ENCODE measurements around the gene SLC22A23. TPM values are rescaled to one million over a fixed set of nuclear protein-coding genes. Genes with fewer than 3 reads are reported as not detected.

SLC22A23 gene
- total and polyA plus RNA-seq, 2 experiments from 2014 or later: 6.1 to 38.3 TPM

DNA sequence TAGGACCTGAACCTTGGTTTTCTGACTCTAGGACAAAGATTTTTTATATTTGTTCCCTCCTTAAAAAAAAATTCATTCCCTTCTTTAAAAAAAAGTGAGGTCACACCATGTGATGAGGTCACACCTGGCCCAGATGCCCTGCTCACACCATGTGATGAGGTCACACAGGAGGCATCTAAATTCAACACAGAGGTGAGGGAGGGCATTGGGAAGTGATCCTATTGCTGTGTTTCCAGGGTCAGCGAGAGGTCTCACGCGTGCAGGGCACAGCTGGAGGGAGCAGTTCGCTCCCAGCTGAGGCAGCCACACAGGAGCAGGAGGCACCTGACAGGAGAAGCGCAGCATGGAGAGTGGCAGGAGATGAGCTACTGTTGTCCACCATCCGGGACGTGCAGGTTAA lies 92.5 kb downstream of the SLC22A23 start:
- no peak overlapping the region for H3K4me2 ChIP-seq
- Mint-ChIP-seq H3K4me3 (no peak overlapping the region; the same call in 2 of the 3 replicates), H3K36me3 (ENCODE audit: low read depth) (peaks cover 29% of the 10 kb centered on the region), H3K27me3 (ENCODE audit: insufficient read depth, low read depth, poor library complexity) (peaks cover 10% of the 10 kb centered on the region), H3K9me3 (no peaks in the 10 kb centered on the region; the same call in 2 of the 3 replicates), H3K27ac (no peak overlapping the region), H3K4me1 (peaks cover 58% of the 10 kb centered on the region)
- H3K9me2 ChIP-seq (ENCODE audit: insufficient read depth): no peaks in the 10 kb centered on the region
- H3K27me3 ChIP-seq (ENCODE audit: insufficient read depth): no peaks in the 10 kb centered on the region
- DNase-seq (ENCODE audit: low spot score) (no peak), ATAC-seq (peak; percentile 45)
- H4K20me1 ChIP-seq (replicated peaks; ENCODE audit: insufficient read depth): peaks cover 5% of the 10 kb centered on the region; the same call in 1 of the 2 replicates
- H3K79me2 ChIP-seq (replicated peaks; ENCODE audit: insufficient read depth): peaks cover 24% of the 10 kb centered on the region
- TF ChIP-seq STAT1 (IDR thresholded peaks at IDR 0.05; ENCODE audit: unreplicated experiment) (no peak), EZH2phosphoT487 (IDR thresholded peaks at IDR 0.05; ENCODE audit: unreplicated experiment) (no peak), ZNF331 (CRISPR knock-in tag; IDR thresholded peaks at IDR 0.05; ENCODE audit: low read depth) (no peak), CREB1 (CRISPR knock-in tag; IDR thresholded peaks at IDR 0.05; ENCODE audit: low read depth) (peak; percentile 53)
- TF ChIP-seq, protein P1, sequence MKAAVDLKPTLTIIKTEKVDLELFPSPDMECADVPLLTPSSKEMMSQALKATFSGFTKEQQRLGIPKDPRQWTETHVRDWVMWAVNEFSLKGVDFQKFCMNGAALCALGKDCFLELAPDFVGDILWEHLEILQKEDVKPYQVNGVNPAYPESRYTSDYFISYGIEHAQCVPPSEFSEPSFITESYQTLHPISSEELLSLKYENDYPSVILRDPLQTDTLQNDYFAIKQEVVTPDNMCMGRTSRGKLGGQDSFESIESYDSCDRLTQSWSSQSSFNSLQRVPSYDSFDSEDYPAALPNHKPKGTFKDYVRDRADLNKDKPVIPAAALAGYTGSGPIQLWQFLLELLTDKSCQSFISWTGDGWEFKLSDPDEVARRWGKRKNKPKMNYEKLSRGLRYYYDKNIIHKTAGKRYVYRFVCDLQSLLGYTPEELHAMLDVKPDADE (IDR thresholded peaks at IDR 0.05): no peak
- peaks cover 3% of the 10 kb centered on the region for H3K4me1 ChIP-seq (ENCODE audit: insufficient read depth)
- no peak overlapping the region for H3K4me3 ChIP-seq
- H3K27ac ChIP-seq (ENCODE audit: low read depth): no peak overlapping the region
- no peaks in the 10 kb centered on the region for H3K36me3 ChIP-seq (ENCODE audit: insufficient read depth)
- no peaks in the 10 kb centered on the region for H3F3A ChIP-seq (replicated peaks; ENCODE audit: low read depth)
- H2AFZ ChIP-seq: no peak overlapping the region

DNA sequence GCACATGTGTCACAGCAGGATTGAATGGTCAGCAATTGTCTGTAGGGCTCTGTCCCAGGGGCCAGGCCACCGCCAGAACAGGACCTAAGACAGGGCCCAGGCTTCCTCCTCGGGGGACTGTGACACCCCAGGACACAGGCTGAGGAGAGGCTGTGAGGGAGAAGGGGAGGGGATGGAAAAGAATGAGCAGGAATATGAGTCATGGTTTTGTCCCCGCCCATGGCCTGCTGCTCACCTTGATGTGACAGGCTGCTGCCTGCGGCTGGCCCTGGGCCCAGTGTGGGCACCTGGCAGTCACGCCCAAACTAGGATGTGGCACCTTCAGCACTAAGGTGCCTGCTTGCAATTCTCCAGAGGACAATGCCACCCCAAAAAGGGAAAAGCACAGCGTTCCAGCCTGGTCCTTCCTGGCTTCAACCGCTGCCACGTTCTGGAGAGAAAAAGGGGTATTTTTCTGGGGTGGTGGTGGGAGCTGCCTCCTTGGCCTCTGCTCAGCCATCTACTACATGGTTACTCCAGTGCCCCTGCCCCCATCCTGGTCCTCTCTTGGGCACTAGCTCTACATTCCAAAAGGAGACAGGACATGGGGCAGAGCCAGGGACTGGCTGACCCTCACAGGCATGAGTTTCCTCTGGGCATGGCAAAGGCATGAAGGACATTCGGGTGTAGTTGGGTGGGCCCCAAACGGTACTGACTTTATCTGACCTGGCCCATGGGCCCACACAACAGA lies 93.4 kb downstream of the SLC22A23 start:
- H3K4me1 Mint-ChIP-seq: peaks cover 59% of the 10 kb centered on the region

More for the DNA sequence above, 93.4 kb downstream of the SLC22A23 start:
- Histone ChIP-seq H3K9me2 (ENCODE audit: insufficient read depth) (no peaks in the 10 kb centered on the region), H3K36me3 (ENCODE audit: insufficient read depth) (no peaks in the 10 kb centered on the region), H2AFZ (no peak overlapping the region), H4K20me1 (replicated peaks; ENCODE audit: insufficient read depth) (peaks cover 5% of the 10 kb centered on the region; the same call in 1 of the 2 replicates), H3K79me2 (replicated peaks; ENCODE audit: insufficient read depth) (peaks cover 33% of the 10 kb centered on the region), H3K27me3 (ENCODE audit: insufficient read depth) (no peaks in the 10 kb centered on the region), H3K4me3 (no peak overlapping the region), H3K4me1 (ENCODE audit: insufficient read depth) (peaks cover 3% of the 10 kb centered on the region), H3K27ac (ENCODE audit: low read depth) (no peak overlapping the region), H3K4me2 (no peak overlapping the region), H3F3A (replicated peaks; ENCODE audit: low read depth) (0 out of 2 replicates have a peak, but pooled peaks cover under 1% of the 10 kb centered on the region)
- TF ChIP-seq ZNF331 (CRISPR knock-in tag; IDR thresholded peaks at IDR 0.05; ENCODE audit: low read depth) (no peak), EZH2phosphoT487 (IDR thresholded peaks at IDR 0.05; ENCODE audit: unreplicated experiment) (no peak), STAT1 (IDR thresholded peaks at IDR 0.05; ENCODE audit: unreplicated experiment) (no peak), REST (IDR thresholded peaks at IDR 0.05; ENCODE audit: unreplicated experiment) (no peak), EZH2 (IDR thresholded peaks at IDR 0.05; ENCODE audit: low read depth, unreplicated experiment) (no peak), NANOG (IDR thresholded peaks at IDR 0.05; ENCODE audit: borderline replicate concordance) (no peak), JUNB (IDR thresholded peaks at IDR 0.05; ENCODE audit: unreplicated experiment) (no peak), ZNF114 (CRISPR knock-in tag; IDR thresholded peaks at IDR 0.05) (no peak)
- TF ChIP-seq, protein P2, sequence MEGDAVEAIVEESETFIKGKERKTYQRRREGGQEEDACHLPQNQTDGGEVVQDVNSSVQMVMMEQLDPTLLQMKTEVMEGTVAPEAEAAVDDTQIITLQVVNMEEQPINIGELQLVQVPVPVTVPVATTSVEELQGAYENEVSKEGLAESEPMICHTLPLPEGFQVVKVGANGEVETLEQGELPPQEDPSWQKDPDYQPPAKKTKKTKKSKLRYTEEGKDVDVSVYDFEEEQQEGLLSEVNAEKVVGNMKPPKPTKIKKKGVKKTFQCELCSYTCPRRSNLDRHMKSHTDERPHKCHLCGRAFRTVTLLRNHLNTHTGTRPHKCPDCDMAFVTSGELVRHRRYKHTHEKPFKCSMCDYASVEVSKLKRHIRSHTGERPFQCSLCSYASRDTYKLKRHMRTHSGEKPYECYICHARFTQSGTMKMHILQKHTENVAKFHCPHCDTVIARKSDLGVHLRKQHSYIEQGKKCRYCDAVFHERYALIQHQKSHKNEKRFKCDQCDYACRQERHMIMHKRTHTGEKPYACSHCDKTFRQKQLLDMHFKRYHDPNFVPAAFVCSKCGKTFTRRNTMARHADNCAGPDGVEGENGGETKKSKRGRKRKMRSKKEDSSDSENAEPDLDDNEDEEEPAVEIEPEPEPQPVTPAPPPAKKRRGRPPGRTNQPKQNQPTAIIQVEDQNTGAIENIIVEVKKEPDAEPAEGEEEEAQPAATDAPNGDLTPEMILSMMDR (conservative IDR thresholded peaks at IDR 0.05; ENCODE audit: low read depth in 2 of 2): no peak
- Mint-ChIP-seq H3K27me3 (ENCODE audit: insufficient read depth, low read depth, poor library complexity) (peaks cover 10% of the 10 kb centered on the region), H3K9me3 (no peaks in the 10 kb centered on the region; the same call in 2 of the 3 replicates), H3K36me3 (ENCODE audit: low read depth) (peaks cover 26% of the 10 kb centered on the region), H3K4me3 (no peak overlapping the region), H3K27ac (peak overlapping the region; percentile 86)
- ATAC-seq (no peak; the same call in 2 of the 3 replicates), DNase-seq (ENCODE audit: low spot score) (no peak)
